HG03025 (cell line): Measurements from ENCODE around the gene ACTA1.
"Not testable (repeated sequence)": the region's sequence is repeated elsewhere in the genome, so short reads cannot be mapped to it uniquely, and the experiment has no call there.

Experiments
- ATAC-seq: cut with Tn5 transposase; IDR thresholded peaks from one replicate; pipeline ENCODE4 v1.9.1; 2021; ENCODE audit warnings: mild to moderate bottlenecking, moderate library complexity; ENCODE audit not compliant: unreplicated experiment, low FRiP score

ACTA1 gene

DNA sequence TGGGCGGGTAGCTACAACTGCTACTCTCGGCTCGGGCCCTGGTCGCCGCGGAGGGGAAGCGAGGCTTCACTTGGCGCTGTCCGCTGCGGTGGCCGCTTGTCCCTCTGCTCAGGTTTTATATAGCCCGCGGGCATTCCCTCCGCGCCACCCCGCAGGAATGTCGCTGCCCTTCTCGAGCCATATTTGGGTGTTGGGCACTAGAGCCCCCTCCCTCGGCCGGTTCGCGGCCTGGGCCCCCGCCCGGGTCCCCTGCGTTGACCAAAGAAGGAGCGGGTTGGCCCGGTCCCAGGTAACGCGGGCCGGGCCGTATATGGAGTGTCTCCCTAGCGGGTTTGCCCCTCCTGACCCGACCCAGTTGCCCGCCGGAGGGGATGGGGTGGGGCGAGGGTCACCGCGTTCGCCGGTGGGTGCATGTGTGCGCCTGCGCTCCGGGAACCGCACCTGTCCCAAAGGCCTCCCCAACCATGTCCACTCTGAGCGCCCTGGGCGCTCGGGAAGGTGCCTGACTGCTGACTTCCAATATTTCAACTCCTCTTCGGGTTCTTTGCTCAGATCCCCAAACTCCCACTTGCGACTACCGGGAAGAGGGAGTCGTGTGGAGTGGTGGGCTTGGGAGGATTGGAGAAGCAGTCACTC lies at the start of gene ACTA1:
Gene ACTA1 (minus strand): TSS at position 90 of the 636 bp plus-strand sequence. CDS start 979 bp downstream, outside the sequence.
- no peak for ATAC-seq

DNA sequence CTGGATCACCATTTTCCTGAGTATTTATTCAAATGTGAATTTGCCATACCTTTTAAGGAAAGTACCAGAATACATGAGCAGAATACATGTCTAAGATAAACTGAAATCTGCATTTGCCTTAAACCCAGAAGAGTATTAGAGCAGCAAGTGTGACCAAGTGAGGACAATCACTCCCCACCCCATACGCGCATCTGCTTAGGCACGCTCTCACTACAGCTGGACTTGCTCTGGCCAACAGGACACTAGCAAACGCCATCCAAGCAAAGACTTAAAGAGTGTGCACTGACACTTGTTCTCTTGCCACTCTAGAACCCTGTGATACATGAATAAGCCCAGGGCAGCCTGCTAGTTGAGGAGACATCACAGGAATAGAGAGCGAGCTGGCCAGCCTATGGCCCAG lies 48.6 kb upstream of the ACTA1 start:
- no peak for ATAC-seq

DNA sequence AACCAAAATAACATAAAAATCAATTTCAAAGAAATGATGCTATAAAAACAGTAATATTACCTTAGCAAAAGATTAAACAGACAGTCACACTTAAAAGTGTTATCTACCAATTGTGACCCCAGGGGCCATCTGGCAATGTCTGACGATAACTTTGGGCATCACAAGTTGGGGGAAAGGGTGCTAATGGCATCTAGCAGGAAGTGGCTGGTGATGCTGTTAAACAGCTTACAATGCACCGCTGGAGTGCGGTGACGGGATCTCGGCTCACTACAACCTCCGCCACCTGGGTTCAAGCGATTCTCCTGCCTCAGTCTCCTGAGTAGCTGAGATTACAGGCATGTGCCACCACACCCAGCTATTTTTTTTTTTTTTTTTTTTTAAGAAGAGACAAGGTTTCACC lies 46.6 kb upstream of the ACTA1 start:
- no peak for ATAC-seq

DNA sequence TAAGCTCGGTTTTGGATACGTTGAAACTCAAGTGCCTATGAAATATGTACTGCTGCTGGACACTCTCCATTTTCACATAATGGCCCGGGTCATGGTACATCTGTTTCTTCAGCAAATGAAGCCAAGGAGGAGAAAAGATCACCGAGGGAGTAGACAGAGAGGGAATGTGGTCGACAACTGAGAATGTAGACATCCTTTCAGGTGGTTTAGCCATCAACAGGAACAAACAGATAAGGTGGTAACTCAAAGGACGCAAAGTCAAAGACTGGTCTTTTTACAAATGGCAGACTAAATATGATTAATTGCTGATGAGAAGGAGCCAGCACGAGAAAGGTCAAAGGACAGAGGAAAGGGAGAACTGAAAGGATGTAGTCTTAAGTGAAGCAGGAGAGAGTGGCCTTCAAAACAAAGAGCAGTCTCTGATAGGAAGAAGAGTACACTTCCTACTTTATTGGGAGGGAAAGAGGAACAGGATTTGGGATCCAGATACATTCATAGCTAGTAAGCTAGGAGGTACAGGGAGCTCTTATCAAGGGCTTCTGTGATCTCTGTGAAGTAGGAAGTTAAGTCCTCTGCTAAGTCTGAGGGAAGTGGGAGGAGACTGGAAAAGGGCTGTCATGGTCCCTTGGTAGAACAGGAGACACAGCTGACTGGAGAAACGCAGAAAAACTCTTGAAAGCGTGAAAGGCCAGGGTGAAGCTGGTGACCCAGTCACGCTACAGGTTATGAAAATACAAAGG lies 45.9 kb upstream of the ACTA1 start:
- peak; percentile 73 for ATAC-seq

DNA sequence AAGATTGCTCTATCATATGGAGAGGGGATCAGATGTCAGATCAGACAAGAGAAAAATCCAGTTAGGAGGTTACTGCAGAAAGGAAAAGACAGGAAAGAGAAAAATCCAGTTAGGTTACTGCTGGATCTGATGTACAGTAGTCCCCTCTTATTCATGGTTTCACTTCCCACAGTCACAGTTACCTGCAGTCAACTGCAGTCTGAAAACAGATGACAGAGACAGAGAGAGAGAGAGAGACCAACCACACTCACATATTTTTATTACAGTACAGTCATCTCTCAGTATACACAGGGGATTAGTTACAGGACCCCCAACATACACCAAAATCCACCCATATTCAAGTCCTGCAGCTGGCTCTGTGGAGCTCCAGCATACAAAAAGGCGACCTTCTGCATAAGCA lies 45.0 kb upstream of the ACTA1 start:
- peak; percentile 78 for ATAC-seq

DNA sequence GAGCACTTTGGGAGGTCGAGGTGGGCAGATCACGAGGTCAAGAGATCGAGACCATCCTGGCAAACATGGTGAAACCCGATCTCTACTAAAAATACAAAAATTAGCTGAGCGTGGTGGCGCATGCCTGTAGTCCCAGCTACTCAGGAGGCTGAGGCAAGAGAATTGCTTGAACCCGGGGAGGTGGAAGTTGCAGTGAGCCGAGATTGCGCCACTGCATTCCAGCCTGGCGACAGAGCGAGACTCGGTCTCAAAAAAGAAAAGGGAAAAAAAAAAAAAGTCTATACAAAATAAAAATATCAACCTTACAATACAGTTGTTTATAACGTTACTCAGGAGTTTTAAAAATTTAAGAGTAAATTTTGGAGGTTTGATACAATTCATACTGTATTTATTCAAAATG lies 42.0 kb upstream of the ACTA1 start:
- ATAC-seq: not testable (repeated sequence)

DNA sequence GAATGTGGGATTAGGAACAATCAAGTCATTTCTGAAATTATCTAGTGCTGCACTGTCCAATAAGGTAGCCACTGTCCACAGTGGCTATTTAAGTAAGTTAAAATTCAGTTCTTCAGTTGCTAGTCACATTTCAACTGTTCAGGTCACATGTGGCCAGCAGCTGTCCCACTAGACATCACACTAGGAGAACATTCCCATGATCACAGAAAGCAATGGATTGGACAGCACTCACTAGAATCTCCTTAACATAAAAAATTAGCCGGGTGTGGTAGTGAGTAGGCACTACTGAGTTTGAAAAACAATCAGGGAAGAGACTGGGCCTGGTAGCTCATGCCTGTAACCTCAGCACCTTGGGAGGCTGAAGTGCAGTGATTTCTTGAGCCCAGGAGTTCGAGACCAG lies 40.6 kb upstream of the ACTA1 start:
- ATAC-seq: no peak

DNA sequence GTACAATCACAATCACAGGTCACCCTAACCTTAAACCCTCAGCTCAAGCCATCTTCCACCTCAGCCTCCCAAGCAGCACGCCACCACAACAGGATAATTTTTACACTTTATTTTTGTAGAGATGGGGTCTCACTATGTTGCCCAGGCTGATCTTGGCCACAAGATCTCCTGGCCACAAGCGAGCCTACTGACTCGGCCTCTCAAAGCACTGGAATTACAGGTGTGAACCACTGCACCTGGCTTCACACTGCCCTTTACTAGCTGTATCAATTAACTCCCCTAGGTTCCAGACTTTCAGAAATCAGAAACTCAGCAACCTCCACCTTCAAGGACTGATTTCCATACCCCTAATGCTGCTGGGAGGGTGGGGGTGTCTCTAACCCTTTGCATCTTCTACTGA lies 37.3 kb upstream of the ACTA1 start:
- ATAC-seq: no peak

DNA sequence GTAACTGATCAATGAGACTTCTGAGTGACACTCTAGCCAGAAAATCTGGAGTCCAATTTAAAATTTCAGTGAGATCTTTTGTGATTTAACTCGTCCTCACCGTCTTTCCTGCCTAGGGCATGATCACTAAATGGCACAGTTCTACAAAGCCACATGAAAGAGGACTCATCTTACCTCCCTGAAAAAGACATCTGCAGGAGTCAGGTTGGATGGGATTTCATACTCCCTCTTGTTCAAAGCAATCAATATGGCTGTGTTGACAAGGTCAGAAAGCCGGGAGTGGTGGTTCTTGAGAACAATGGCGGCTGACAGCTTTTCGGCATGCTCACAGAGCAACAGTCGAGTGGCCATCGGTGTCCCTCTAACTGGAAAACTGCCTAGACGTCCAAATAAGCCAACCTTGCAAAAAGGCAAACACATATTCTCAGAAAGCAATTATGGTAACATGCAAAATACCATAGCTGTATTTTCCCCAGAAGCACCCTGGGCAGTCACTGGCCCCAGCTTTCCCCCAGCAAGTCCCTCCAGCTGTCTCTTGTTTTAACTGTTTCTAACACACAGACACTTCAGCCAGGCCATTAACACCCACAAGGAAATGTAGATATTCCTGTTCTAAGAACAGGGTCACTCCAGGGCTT lies 36.6 kb upstream of the ACTA1 start:
- no peak for ATAC-seq

DNA sequence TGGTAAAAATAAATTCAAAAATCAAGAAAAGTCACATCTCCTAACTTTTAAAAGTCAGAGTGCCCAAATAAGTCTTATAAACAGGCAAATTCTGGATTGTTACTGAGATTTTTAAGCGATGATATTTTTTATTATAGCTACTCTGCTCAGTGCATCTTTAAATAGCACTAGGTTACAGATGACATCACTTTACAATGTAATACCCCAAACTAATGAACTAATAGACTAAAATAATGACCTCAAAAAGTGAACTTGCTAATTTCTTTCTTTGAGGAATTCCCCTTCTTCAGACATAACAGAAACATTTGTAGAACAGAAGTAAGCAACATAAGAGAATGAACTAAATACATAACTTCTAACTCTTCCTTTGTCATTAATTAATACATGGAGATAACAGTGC lies 33.0 kb upstream of the ACTA1 start:
- ATAC-seq: no peak

DNA sequence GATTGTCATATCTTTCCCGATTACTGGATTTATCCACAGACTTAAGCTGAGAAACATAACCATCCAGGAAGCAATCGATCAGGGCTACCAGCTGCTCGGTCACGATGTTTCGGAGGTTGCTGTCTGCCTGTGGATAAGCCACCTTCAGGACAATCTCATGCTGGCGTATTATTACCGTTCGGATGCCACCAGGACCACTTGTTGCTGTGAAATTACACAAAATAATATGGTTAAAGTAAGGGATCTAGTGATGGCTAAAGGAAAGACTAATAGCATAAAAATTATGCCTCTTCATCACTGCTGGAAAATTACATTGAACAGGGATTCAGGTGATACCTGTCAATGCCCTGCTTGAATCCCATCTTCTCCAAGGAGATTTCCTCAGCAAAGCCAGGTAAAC lies 30.8 kb upstream of the ACTA1 start:
- ATAC-seq: no peak

DNA sequence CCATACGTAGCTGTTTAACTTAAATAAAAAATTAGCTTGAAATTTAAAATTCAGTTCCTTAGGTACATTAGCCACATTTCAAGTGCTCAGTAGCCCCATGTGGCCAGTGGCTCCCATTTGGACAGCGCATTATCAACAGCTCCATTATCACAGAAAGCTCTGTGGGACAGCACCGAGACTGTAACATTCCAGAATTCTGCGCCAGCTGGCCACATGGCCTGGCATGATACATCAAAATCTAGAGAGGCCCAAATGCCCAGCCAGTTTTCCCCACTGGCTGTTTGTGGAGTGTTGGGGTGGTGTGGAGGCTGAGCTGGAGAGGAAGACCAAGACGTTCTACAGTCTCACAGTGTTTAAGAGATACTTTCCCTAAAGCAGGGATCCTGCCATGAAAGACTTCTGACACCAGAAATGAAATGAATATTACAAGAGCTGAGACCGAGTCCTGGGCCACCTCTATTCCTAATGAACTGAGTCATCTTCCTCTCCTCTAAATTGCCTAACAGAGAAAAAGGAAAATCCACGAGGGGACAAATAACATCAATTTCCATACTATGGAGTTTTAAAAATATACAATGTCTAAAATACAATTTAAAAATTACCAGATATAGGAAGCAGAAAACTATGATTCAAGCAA lies 27.3 kb upstream of the ACTA1 start:
- ATAC-seq: no peak

DNA sequence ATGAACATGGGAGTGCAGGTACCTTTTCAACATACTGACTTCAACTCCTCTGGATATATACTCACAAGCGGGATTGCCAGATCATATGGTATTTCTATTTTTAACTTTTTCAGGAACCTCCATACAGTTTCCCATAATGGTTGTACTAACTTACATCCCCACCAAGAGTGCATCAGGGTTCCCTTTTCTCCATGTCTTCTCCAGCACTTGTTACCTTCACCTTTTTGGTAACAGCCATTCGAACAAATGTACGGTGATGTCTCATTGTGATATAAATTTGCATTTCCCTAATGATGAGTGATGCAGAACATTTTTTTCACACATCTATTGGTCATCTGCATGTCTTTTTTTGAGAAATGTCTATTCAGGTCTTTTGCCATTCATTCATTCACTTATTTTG lies 25.9 kb upstream of the ACTA1 start:
- no peak for ATAC-seq

DNA sequence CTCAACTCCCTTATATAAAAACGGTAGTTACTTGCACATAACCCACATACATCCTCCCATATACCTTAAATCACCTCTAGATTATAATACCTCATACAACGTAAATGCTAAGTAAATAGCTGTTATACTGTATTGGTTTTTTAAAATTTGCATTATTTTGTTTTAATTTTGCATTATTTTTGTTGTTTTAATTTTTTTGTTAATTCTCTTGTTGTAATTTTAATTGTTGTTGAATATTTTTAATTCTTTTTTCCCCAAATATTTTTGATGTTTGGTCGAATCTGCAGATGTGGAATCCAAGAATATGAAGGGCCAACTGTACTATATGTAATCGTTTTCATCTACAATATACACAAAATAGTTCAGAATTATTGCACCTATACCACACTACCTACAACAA lies 23.5 kb upstream of the ACTA1 start:
- ATAC-seq: no peak

DNA sequence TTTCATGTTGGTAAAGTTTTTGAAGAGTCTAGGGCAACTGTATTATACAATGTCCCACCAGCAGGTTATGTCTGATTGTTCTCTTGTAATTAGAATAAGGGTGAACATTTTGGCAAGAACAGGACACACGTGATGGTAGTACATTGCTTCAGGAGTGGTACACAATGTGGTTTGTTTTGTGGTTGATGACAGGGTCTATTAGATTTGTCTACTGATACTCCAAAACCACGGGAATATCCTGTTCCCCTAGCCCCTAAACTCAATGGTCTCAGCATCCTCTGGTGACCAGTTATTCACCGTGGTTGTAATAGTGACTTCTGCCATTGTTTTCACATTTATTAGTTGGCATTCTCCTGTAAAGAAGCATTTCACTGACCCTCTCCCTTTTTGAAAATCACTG lies 22.1 kb upstream of the ACTA1 start:
- ATAC-seq: no peak

DNA sequence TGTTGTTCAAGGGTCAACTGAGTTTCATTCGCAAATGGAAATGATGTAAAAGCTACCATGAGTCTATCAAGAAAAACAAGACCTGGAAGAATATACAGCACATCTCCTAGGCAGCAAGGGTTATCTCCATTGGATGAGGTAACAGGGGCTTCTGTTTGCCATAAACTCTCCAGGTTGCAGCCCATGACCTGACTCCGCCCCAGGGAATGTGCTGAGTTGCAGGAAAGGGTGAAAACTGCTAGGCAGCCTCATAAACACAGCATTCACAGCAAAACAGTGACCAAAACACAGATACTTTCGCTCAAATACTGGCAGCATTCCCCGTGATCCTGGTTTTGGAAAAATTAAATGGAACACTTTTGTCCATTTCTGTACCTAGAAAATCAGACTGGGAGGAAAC lies 20.2 kb upstream of the ACTA1 start:
- no peak for ATAC-seq

DNA sequence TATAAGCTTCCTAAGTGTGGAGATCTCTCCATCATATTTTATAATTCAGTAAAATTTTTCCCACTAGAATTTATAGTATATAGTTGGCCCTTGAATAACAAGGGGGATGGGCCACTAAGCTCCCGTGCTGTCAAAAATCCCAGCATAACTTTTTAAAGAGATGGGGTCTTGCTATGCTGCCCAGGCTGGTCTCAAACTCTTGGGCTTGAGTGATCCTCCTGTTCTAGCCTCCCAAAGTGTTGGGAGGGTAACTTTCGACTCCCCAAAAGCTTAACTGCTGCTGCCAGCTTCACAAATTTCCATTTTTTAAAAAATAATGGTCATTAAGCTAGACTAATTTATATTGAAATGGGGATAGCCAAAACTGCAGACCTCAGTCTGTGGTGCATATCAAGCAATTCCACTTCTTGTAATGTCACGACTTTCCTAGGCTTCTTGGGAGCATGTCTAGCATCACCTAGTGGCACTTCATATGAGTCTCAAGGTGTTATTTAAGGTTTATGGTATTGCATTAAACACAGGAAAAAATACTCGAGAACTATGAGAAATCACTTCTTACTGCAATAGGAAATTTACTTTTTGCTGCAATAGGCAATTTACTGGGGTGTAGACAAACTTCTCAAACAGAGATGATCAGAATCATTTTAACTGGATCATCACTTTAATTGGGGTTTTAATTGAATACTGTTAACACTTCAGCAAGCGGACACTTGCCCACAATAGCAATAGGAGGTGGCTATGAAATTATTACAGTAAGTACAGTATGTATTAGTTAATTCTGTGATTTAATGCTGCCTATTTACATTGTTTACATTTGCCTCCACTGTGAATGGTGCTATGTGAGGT lies 19.3 kb upstream of the ACTA1 start:
- ATAC-seq: no peak

DNA sequence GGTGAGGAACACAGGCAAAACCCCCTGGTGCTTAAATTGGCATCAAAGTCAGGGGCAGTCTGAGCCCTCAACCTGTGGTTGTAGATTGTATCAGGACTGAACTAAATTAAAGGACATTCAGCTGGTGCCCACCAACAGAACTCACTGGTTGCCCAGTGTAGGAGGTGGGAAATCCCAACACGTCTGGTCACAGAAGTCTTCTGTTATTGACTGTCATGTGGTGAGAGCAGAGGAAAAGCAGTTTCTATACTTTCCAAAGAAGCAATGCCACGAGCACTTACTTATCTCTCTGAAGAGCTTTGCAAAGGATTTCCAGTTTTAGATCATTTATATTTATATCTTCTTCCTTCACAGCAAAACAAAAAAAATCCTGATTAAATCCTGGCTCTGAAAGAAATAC lies 15.0 kb upstream of the ACTA1 start:
- no peak for ATAC-seq

DNA sequence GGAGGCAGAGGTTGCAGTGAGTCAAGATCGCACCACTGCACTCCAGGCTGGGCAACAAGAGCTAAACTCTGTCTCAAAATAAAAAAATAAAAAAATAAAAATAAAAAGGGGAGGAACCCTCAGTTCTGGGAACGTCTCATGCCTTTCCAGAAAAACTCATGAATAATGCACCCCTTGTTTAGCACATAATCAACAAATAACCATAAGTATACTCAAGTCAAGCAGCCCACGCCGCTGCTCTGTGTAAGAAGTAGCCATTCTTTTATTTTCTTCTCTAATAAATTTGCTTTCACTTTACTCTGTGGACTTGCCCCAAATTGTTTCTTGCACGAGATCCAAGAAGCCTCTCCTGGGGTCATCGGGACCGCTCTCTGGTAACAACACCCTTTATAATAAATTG lies 14.5 kb upstream of the ACTA1 start:
- no peak for ATAC-seq

DNA sequence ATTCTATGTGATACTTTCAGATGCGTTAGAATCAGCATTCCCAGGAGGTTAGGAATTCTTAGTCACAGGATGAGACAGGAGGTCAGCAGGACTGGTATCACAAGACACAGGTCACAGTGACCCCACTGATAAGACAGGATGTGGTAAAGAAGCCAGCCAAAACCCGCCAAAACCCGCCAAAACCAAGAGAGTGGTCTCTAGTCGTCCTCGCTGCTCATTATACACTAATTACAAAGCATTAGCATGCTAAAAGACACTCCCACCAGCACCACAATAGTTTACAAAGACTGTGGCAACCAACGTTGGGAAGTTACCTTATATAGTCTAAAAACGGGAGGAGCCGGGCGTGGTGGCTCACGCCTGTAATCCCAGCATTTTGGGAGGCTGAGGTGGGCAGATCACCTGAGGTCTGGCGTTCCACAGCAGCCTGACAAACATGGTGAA lies 13.9 kb upstream of the ACTA1 start:
- ATAC-seq: no peak
